ENCODE measurements around the gene CYP8B1.
"Not testable (repeated sequence)": the region's sequence is repeated elsewhere in the genome, so short reads cannot be mapped to it uniquely, and the experiment has no call there.

CYP8B1 gene

DNA sequence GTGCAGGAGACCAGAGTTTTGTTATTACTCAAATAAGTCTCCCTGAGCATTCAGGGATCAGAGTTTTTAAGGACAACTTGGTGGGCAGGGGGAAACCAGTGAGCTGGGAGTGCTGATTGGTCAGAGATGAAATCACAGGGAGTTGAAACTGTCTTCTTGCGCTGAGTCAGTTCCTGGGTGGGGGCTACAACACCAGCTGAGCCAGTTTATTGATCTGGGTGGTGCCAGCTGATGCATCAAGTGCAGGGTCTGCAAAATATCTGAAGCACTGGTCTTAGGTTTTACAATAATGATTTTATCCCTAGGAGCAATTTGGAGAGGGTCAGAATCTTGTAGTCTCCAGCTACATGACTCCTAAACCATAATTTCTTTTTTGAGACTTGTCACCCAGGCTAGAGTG lies 16.5 kb upstream of the CYP8B1 start:
- H3K4me1 ChIP-seq (ENCODE audit: control insufficient read depth, low read depth, low read length), result peaks cover 5% of the 10 kb centered on the region
- no peak overlapping the region for H3K27ac ChIP-seq (ENCODE audit: low read depth, low read length)
- no peak overlapping the region for H2BK120ac ChIP-seq (ENCODE audit: low read depth, low read length)
- no peaks in the 10 kb centered on the region for H3K79me2 ChIP-seq (ENCODE audit: control insufficient read depth, insufficient read depth, low read length)
- H3K4ac ChIP-seq (ENCODE audit: low read depth, low read length), result no peak overlapping the region
- no peaks in the 10 kb centered on the region for H3K79me1 ChIP-seq (ENCODE audit: low read length)
- peak overlapping the region; percentile 85 for H2BK15ac ChIP-seq (replicated peaks; ENCODE audit: low read depth)
- no peak overlapping the region for H3K9ac ChIP-seq (ENCODE audit: low read length)
- no peak overlapping the region for H4K5ac ChIP-seq (ENCODE audit: low read length)
- H4K8ac ChIP-seq (ENCODE audit: low read depth, low read length), result no peak overlapping the region
- no peak overlapping the region for H3K18ac ChIP-seq (ENCODE audit: low read length)
- WGBS (ENCODE audit: extremely low coverage, insufficient coverage, low lambda C conversion rate), result no CpG with 5 or more reads among the region's 1 CpG
- H3K27me3 ChIP-seq (ENCODE audit: insufficient read depth, low read length, poor library complexity), result no peaks in the 10 kb centered on the region
- H3K4me3 ChIP-seq (ENCODE audit: low read length), result no peak overlapping the region
- no peak overlapping the region for H2AK5ac ChIP-seq (ENCODE audit: low read length)
- H3K36me3 ChIP-seq (ENCODE audit: control insufficient read depth, insufficient read depth, low read length), result no peaks in the 10 kb centered on the region
- DNase-seq, result no peak
- no peak overlapping the region for H3K56ac ChIP-seq (ENCODE audit: low read length)
- no peak overlapping the region for H3K4me2 ChIP-seq (ENCODE audit: low read length)
- H2BK5ac ChIP-seq (ENCODE audit: low read length), result no peak overlapping the region
- no peak overlapping the region for H3K23ac ChIP-seq (ENCODE audit: low read length)

DNA sequence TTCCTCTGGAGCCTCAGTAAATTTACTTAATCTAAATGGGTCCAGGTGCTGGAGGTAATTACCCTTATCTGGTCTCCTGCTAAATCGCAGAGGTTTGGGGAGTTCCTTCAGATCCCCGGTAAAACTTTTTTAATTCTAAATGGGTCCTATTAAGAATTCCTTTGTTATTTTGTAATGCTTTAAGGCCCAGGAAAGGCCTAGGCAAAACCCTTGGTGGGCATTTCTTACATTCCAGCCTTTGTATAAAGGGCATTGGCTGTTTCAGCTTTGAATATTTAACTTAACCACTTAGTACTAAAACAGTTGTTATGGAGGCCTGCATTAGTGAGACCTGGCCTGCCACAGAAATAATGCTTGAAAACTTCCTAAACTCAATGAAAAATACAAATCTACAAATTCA lies 15.4 kb upstream of the CYP8B1 start:
- DNase-seq, result peak; percentile 84
- Histone ChIP-seq H4K8ac (ENCODE audit: low read depth, low read length) (no peak overlapping the region), H3K4me3 (ENCODE audit: low read length) (no peak overlapping the region), H2BK120ac (ENCODE audit: low read depth, low read length) (peak overlapping the region; percentile 45), H3K9ac (ENCODE audit: low read length) (no peak overlapping the region), H3K27me3 (ENCODE audit: insufficient read depth, low read length, poor library complexity) (no peaks in the 10 kb centered on the region), H3K23ac (ENCODE audit: low read length) (no peak overlapping the region), H2AK5ac (ENCODE audit: low read length) (no peak overlapping the region), H3K79me1 (ENCODE audit: low read length) (no peaks in the 10 kb centered on the region), H3K27ac (ENCODE audit: low read depth, low read length) (no peak overlapping the region), H3K36me3 (ENCODE audit: control insufficient read depth, insufficient read depth, low read length) (no peaks in the 10 kb centered on the region), H2BK5ac (ENCODE audit: low read length) (no peak overlapping the region), H2BK15ac (replicated peaks; ENCODE audit: low read depth) (no peak overlapping the region), H3K4ac (ENCODE audit: low read depth, low read length) (no peak overlapping the region), H3K18ac (ENCODE audit: low read length) (no peak overlapping the region), H3K56ac (ENCODE audit: low read length) (peak overlapping the region; percentile 26), H4K5ac (ENCODE audit: low read length) (no peak overlapping the region), H3K79me2 (ENCODE audit: control insufficient read depth, insufficient read depth, low read length) (no peaks in the 10 kb centered on the region), H3K4me1 (ENCODE audit: control insufficient read depth, low read depth, low read length) (peaks cover 8% of the 10 kb centered on the region), H3K4me2 (ENCODE audit: low read length) (no peak overlapping the region)
- no CpG with 5 or more reads among the region's 2 CpGs for WGBS (ENCODE audit: extremely low coverage, insufficient coverage, low lambda C conversion rate)

DNA sequence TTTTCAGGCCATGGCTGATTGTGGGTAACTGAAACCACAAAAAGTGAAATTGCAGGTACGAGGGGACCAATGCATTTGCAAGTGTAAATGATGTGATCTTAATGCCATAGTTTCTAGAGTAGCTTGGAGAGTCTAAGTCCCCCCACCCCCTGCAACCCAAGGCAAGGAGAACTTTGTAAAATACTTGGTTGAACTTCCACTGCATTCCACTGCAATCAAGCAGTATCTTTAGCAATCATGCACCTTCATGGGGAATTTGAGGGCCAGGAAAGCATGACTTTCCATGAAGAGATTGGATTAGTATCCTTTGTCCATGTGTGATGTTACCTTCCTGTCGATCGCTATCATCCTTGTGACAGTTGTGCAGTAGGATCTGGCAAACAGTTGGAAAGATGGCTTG lies 11.4 kb upstream of the CYP8B1 start:
- peak overlapping the region; percentile 88 for H2BK5ac ChIP-seq (ENCODE audit: low read length)
- WGBS (ENCODE audit: extremely low coverage, insufficient coverage, low lambda C conversion rate), result no CpG with 5 or more reads among the region's 3 CpGs
- no peak overlapping the region for H2BK15ac ChIP-seq (replicated peaks; ENCODE audit: low read depth)
- peaks cover 22% of the 10 kb centered on the region for H3K4me1 ChIP-seq (ENCODE audit: control insufficient read depth, low read depth, low read length)
- no peaks in the 10 kb centered on the region for H3K27me3 ChIP-seq (ENCODE audit: insufficient read depth, low read length, poor library complexity)
- H3K4ac ChIP-seq (ENCODE audit: low read depth, low read length), result no peak overlapping the region
- H3K9ac ChIP-seq (ENCODE audit: low read length), result no peak overlapping the region
- H3K18ac ChIP-seq (ENCODE audit: low read length), result peak overlapping the region; percentile 93
- H4K5ac ChIP-seq (ENCODE audit: low read length), result no peak overlapping the region
- H2AK5ac ChIP-seq (ENCODE audit: low read length), result peak overlapping the region; percentile 13
- peak overlapping the region; percentile 59 for H3K56ac ChIP-seq (ENCODE audit: low read length)
- H2BK120ac ChIP-seq (ENCODE audit: low read depth, low read length), result peak overlapping the region; percentile 10
- no peaks in the 10 kb centered on the region for H3K79me1 ChIP-seq (ENCODE audit: low read length)
- DNase-seq, result peak; percentile 69
- no peaks in the 10 kb centered on the region for H3K79me2 ChIP-seq (ENCODE audit: control insufficient read depth, insufficient read depth, low read length)
- no peak overlapping the region for H3K4me2 ChIP-seq (ENCODE audit: low read length)
- H4K8ac ChIP-seq (ENCODE audit: low read depth, low read length), result no peak overlapping the region
- H3K4me3 ChIP-seq (ENCODE audit: low read length), result no peak overlapping the region
- H3K27ac ChIP-seq (ENCODE audit: low read depth, low read length), result no peak overlapping the region
- no peak overlapping the region for H3K23ac ChIP-seq (ENCODE audit: low read length)
- no peaks in the 10 kb centered on the region for H3K36me3 ChIP-seq (ENCODE audit: control insufficient read depth, insufficient read depth, low read length)

DNA sequence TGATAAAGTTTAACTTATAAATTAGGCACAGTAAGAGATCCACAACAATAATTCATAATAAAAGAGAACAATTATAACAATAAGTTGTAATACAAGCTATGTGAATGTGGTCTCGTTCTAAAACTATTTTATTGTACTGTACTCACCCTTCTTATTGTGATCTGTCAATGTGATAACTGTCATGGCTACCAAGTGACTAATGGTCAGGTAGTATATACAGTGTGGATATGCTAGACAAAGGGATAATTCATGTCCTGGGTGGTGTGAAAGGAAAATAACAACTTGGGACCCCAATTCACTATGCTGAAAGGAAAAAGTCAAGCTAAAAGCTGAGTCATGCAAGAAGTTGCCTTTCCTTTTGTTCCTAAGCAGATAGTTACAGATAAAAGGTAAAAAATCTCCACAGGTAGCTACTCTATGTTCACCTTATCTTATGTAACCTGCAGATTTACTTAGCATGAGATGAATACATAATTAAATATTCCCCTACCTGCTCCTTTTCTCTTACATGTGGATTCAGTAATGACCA lies 10.7 kb upstream of the CYP8B1 start:
- Histone ChIP-seq H3K4me2 (ENCODE audit: low read length) (no peak overlapping the region), H3K4me3 (ENCODE audit: low read length) (no peak overlapping the region)
- peak; percentile 81 for DNase-seq

DNA sequence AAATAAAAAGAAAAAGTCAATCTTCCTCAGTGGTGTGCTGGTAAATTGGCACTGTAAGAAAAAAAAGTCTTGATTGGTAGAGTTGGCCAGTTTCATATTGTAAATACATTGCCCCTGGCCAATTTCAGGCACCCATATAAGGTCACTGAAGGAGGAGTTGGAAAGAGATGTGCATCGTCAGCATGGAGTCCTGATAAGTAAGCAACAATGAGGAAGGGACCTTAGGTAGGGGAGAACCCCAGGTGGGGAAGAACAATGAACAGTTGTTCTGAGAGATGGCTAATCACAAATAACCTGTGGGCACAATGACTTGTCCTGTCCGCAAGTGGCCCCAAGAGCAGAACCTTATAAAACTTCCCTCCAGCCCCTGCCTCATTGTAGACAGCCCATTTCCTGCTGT lies 8.6 kb upstream of the CYP8B1 start:
- Histone ChIP-seq H3K4me2 (ENCODE audit: low read length) (no peak overlapping the region), H3K27ac (ENCODE audit: low read depth, low read length) (peak overlapping the region; percentile 34), H2BK120ac (ENCODE audit: low read depth, low read length) (no peak overlapping the region), H3K4ac (ENCODE audit: low read depth, low read length) (no peak overlapping the region), H3K4me1 (ENCODE audit: control insufficient read depth, low read depth, low read length) (peaks cover 23% of the 10 kb centered on the region), H3K23ac (ENCODE audit: low read length) (no peak overlapping the region), H2BK5ac (ENCODE audit: low read length) (peak overlapping the region; percentile 79), H3K56ac (ENCODE audit: low read length) (peak overlapping the region; percentile 65), H3K18ac (ENCODE audit: low read length) (no peak overlapping the region), H3K27me3 (ENCODE audit: insufficient read depth, low read length, poor library complexity) (no peaks in the 10 kb centered on the region), H2AK5ac (ENCODE audit: low read length) (no peak overlapping the region), H3K36me3 (ENCODE audit: control insufficient read depth, insufficient read depth, low read length) (no peaks in the 10 kb centered on the region), H2BK15ac (replicated peaks; ENCODE audit: low read depth) (no peak overlapping the region), H3K9ac (ENCODE audit: low read length) (no peak overlapping the region), H4K8ac (ENCODE audit: low read depth, low read length) (no peak overlapping the region), H3K4me3 (ENCODE audit: low read length) (no peak overlapping the region), H3K79me2 (ENCODE audit: control insufficient read depth, insufficient read depth, low read length) (no peaks in the 10 kb centered on the region), H4K5ac (ENCODE audit: low read length) (no peak overlapping the region), H3K79me1 (ENCODE audit: low read length) (no peaks in the 10 kb centered on the region)
- peak; percentile 89 for DNase-seq
- WGBS (ENCODE audit: extremely low coverage, insufficient coverage, low lambda C conversion rate), result no CpG with 5 or more reads among the region's 2 CpGs

More for the DNA sequence above, 10.7 kb upstream of the CYP8B1 start:
- H3K27me3 ChIP-seq (ENCODE audit: insufficient read depth, low read length, poor library complexity), result no peaks in the 10 kb centered on the region
- WGBS (ENCODE audit: extremely low coverage, insufficient coverage, low lambda C conversion rate), result no CpG with 5 or more reads among the region's 1 CpG
- H4K8ac ChIP-seq (ENCODE audit: low read depth, low read length), result no peak overlapping the region
- H3K23ac ChIP-seq (ENCODE audit: low read length), result no peak overlapping the region
- no peaks in the 10 kb centered on the region for H3K79me2 ChIP-seq (ENCODE audit: control insufficient read depth, insufficient read depth, low read length)
- H3K27ac ChIP-seq (ENCODE audit: low read depth, low read length), result no peak overlapping the region
- no peak overlapping the region for H3K4ac ChIP-seq (ENCODE audit: low read depth, low read length)
- H3K4me1 ChIP-seq (ENCODE audit: control insufficient read depth, low read depth, low read length), result peaks cover 23% of the 10 kb centered on the region
- no peak overlapping the region for H4K5ac ChIP-seq (ENCODE audit: low read length)
- H3K9ac ChIP-seq (ENCODE audit: low read length), result no peak overlapping the region
- H3K56ac ChIP-seq (ENCODE audit: low read length), result no peak overlapping the region
- no peak overlapping the region for H2BK120ac ChIP-seq (ENCODE audit: low read depth, low read length)
- no peak overlapping the region for H2AK5ac ChIP-seq (ENCODE audit: low read length)
- no peaks in the 10 kb centered on the region for H3K79me1 ChIP-seq (ENCODE audit: low read length)
- no peaks in the 10 kb centered on the region for H3K36me3 ChIP-seq (ENCODE audit: control insufficient read depth, insufficient read depth, low read length)
- no peak overlapping the region for H2BK5ac ChIP-seq (ENCODE audit: low read length)
- no peak overlapping the region for H3K18ac ChIP-seq (ENCODE audit: low read length)
- no peak overlapping the region for H2BK15ac ChIP-seq (replicated peaks; ENCODE audit: low read depth)

DNA sequence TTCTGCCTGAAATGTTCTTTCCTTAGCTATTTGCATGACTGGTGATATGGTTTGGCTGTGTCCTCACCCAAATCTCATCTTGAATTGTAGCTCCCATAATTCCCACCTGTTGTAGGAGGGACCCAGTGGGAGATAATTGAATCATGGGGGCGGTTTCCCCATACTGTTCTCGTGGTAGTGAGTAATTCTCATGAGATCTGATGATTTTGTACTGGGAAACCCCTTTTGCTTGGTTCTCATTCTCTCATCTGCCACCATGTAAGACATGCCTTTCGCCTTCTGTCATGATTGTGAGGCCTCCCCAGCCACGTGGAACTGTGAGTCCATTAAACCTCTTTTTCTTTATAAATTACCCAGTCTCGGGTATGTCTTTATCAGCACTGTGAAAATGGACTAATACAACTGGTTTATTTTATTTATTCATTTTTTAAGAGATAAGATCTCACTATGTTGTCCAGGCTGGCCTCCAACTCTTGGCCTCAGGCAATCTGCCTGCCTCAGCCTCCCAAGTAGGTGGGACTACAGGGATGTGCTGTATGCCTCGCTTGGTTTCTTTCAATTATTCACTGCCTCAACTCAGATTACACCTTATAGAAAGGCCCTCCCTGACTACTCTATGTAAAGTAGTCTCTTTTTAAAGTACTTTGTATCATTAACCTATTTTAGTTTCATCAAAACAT lies 7.7 kb upstream of the CYP8B1 start:
- not testable (repeated sequence) for H2BK120ac ChIP-seq (ENCODE audit: low read depth, low read length); H4K8ac ChIP-seq (ENCODE audit: low read depth, low read length); H2BK5ac ChIP-seq (ENCODE audit: low read length); H3K23ac ChIP-seq (ENCODE audit: low read length); H4K5ac ChIP-seq (ENCODE audit: low read length); H2BK15ac ChIP-seq (replicated peaks; ENCODE audit: low read depth); H3K4ac ChIP-seq (ENCODE audit: low read depth, low read length); H3K27me3 ChIP-seq (ENCODE audit: insufficient read depth, low read length, poor library complexity); H3K36me3 ChIP-seq (ENCODE audit: control insufficient read depth, insufficient read depth, low read length); H3K79me1 ChIP-seq (ENCODE audit: low read length); H3K4me3 ChIP-seq (ENCODE audit: low read length); DNase-seq; H3K27ac ChIP-seq (ENCODE audit: low read depth, low read length); H3K18ac ChIP-seq (ENCODE audit: low read length); H3K9ac ChIP-seq (ENCODE audit: low read length); H3K79me2 ChIP-seq (ENCODE audit: control insufficient read depth, insufficient read depth, low read length); H3K56ac ChIP-seq (ENCODE audit: low read length); H2AK5ac ChIP-seq (ENCODE audit: low read length); H3K4me2 ChIP-seq (ENCODE audit: low read length)
- no CpG with 5 or more reads among the region's 6 CpGs for WGBS (ENCODE audit: extremely low coverage, insufficient coverage, low lambda C conversion rate)
- H3K4me1 ChIP-seq (ENCODE audit: control insufficient read depth, low read depth, low read length), result peaks cover 23% of the 10 kb centered on the region
